ENCODE data around the gene PDLIM7. TPM values are rescaled to one million over a fixed set of nuclear protein-coding genes. Genes with fewer than 3 reads are reported as not detected.

Gene PDLIM7
- total RNA-seq, 2 experiments from 2014 or later: 38.8 to 58.0 TPM

DNA sequence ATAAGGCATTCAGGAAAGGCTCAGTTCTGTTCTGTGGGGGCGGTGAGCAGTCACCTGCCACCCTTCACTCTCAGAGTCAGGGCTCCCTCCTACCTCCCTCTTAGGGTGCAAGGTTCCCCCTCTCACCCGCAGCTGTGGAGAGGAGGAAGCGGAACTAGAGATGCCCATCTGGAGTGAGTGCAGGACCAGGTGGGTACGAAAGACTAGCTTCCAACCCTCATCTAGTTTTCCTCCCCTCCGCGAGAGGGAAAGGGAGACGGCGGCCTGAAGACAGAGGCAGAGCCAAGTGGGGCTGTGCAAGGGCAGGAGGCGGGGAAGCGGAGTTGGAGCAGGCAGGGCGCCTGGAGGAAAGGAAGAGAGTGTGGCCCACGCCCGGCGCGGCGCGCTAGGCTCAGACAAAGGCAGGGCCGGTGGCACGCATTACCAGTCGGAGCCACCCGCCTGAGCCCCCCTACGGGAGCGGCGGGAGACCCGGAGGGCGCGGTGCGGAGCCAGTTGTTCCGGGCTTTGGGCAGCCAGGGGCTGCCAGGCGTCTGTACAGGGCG, 43.5 kb downstream of the PDLIM7 start:
- intact Hi-C loops (cut with micrococcal nuclease; ENCODE audit: unreplicated experiment): loop anchor here (1.0 to 2.0 kb wide), 5 partner anchors 43 to 142 kb away; partner anchors contain the start of gene PDLIM7
- peaks cover 13% of the 10 kb centered on the region for H4K20me1 ChIP-seq (ENCODE audit: insufficient read depth, low read length)
- peak overlapping the region; percentile 11 for H3K27ac ChIP-seq (ENCODE audit: low read depth, low read length, poor library complexity, severe bottlenecking)
- TF ChIP-seq, protein P1, sequence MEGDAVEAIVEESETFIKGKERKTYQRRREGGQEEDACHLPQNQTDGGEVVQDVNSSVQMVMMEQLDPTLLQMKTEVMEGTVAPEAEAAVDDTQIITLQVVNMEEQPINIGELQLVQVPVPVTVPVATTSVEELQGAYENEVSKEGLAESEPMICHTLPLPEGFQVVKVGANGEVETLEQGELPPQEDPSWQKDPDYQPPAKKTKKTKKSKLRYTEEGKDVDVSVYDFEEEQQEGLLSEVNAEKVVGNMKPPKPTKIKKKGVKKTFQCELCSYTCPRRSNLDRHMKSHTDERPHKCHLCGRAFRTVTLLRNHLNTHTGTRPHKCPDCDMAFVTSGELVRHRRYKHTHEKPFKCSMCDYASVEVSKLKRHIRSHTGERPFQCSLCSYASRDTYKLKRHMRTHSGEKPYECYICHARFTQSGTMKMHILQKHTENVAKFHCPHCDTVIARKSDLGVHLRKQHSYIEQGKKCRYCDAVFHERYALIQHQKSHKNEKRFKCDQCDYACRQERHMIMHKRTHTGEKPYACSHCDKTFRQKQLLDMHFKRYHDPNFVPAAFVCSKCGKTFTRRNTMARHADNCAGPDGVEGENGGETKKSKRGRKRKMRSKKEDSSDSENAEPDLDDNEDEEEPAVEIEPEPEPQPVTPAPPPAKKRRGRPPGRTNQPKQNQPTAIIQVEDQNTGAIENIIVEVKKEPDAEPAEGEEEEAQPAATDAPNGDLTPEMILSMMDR (conservative IDR thresholded peaks at IDR 0.05; ENCODE audit: low read length): no peak
- TF ChIP-seq EZH2phosphoT487 (IDR thresholded peaks at IDR 0.05; ENCODE audit: borderline replicate concordance, low read depth, low read length): no peak
- peak overlapping the region; percentile 88 for H3K4me2 ChIP-seq (ENCODE audit: low read length)
- H3K9me3 ChIP-seq (ENCODE audit: low read length): no peaks in the 10 kb centered on the region
- H3K9me2 ChIP-seq (ENCODE audit: insufficient read depth, low read length): no peaks in the 10 kb centered on the region
- DNase-seq (ENCODE audit: low spot score): peak; percentile 68
- H3K4me3 ChIP-seq (ENCODE audit: low read depth, low read length, poor library complexity, severe bottlenecking): peak overlapping the region; percentile 76
- CTCF ChIA-PET (ENCODE audit: unreplicated experiment): interaction anchor here (0.6 to 3.8 kb wide), 4 partner anchors 8 to 64 kb away, joined by 3 to 20 read pairs (median 7); no protein-coding TSS in a partner anchor
- no peaks in the 10 kb centered on the region for H3K79me2 ChIP-seq (ENCODE audit: insufficient read depth, low read depth, low read length)
- H3K36me3 ChIP-seq (ENCODE audit: insufficient read depth, low read length): no peaks in the 10 kb centered on the region; the same call in 1 of the 2 replicates
- H2AFZ ChIP-seq (ENCODE audit: low read length): no peak overlapping the region
- peaks cover 34% of the 10 kb centered on the region for H3K4me1 ChIP-seq (ENCODE audit: insufficient read depth, low read length, poor library complexity, severe bottlenecking)
- POLR2A ChIA-PET: interaction anchor here (2.0 to 2.1 kb wide), 2 partner anchors 49 to 50 kb away, joined by 5 to 6 read pairs; no protein-coding TSS in a partner anchor
- BruUV-seq (replicated peaks): no TSS peak

DNA sequence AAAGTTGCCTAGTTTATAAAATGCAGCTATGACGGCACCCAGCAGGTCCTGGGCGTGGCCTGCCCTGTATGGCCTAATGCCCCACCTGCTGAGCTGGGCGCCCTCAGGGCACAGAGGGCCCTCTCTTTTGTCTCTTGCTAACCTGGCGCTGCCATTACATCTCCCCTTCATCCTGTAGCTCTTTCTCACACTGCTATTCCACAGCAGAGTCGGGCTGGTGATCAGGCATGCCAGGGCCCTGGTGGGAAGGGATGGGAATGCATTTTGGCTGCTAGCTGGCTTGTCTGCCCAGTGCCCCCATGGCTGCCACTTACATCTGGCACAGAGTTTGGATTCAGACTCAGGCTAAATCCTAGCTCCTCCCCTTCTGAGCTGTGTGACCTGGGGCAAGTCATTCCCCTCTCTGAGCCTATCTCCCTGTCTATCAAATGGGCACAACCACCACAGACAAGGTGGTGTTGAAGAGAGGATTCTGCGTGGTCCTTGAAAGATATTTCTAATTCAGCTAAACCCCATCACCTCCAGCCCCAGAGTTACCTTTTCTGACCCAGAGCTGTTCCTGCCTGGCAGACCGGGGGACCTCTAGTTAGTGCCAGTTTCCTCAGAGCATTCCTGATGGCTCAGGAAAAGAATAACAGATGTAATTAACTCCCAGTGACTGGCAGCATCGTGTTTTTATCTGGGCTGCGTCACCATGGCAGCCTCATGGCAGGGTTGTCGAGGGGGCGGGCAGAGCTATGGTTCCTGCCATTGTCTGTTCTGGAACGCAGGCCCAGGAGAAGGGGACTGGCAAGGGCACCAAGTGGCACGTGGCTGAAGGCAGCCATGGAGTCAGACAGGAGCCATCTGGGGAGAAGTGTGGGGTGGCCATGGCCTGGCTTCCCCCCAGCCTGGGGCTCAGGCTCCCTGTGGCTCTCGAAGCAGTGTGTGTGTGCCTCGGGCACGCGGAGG, 44.4 kb downstream of the PDLIM7 start:
- intact Hi-C loops (cut with micrococcal nuclease; ENCODE audit: unreplicated experiment): no loop called here
- H2AFZ ChIP-seq (ENCODE audit: low read length): no peak overlapping the region
- TF ChIP-seq EZH2phosphoT487 (IDR thresholded peaks at IDR 0.05; ENCODE audit: borderline replicate concordance, low read depth, low read length): no peak
- TF ChIP-seq, protein P1 (conservative IDR thresholded peaks at IDR 0.05; ENCODE audit: low read length): no peak
- peaks cover 17% of the 10 kb centered on the region for H4K20me1 ChIP-seq (ENCODE audit: insufficient read depth, low read length)
- no peak overlapping the region for H3K27ac ChIP-seq (ENCODE audit: low read depth, low read length, poor library complexity, severe bottlenecking)
- H3K9me3 ChIP-seq (ENCODE audit: low read length): no peaks in the 10 kb centered on the region
- DNase-seq (ENCODE audit: low spot score): no peak
- H3K9me2 ChIP-seq (ENCODE audit: insufficient read depth, low read length): no peaks in the 10 kb centered on the region
- BruUV-seq (replicated peaks): no TSS peak
- peaks cover 43% of the 10 kb centered on the region for H3K4me1 ChIP-seq (ENCODE audit: insufficient read depth, low read length, poor library complexity, severe bottlenecking)
- H3K4me2 ChIP-seq (ENCODE audit: low read length): peak overlapping the region; percentile 88
- ChIA-PET POLR2A (interaction anchor here (0.6 to 2.1 kb wide), 3 partner anchors 11 to 58 kb away, joined by 4 to 5 read pairs (median 4); no protein-coding TSS in a partner anchor), CTCF (ENCODE audit: unreplicated experiment) (interaction anchor here (0.6 to 3.8 kb wide), 3 partner anchors 26 to 63 kb away, joined by 3 to 20 read pairs (median 11); no protein-coding TSS in a partner anchor)
- peak overlapping the region; percentile 76 for H3K4me3 ChIP-seq (ENCODE audit: low read depth, low read length, poor library complexity, severe bottlenecking)
- no peaks in the 10 kb centered on the region for H3K79me2 ChIP-seq (ENCODE audit: insufficient read depth, low read depth, low read length)
- no peaks in the 10 kb centered on the region; the same call in 1 of the 2 replicates for H3K36me3 ChIP-seq (ENCODE audit: insufficient read depth, low read length)

Measured in OCI-LY7 (cell line).